Germinal center (tissue), 1 donor: ENCODE measurements around the gene E2F6.

Source experiments
- DNase-seq: peaks from one replicate; pipeline ENCODE4 v3.0.0; 2012; ENCODE audit warnings: mixed read lengths, low spot score

Gene E2F6, protein sequence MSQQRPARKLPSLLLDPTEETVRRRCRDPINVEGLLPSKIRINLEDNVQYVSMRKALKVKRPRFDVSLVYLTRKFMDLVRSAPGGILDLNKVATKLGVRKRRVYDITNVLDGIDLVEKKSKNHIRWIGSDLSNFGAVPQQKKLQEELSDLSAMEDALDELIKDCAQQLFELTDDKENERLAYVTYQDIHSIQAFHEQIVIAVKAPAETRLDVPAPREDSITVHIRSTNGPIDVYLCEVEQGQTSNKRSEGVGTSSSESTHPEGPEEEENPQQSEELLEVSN

DNA sequence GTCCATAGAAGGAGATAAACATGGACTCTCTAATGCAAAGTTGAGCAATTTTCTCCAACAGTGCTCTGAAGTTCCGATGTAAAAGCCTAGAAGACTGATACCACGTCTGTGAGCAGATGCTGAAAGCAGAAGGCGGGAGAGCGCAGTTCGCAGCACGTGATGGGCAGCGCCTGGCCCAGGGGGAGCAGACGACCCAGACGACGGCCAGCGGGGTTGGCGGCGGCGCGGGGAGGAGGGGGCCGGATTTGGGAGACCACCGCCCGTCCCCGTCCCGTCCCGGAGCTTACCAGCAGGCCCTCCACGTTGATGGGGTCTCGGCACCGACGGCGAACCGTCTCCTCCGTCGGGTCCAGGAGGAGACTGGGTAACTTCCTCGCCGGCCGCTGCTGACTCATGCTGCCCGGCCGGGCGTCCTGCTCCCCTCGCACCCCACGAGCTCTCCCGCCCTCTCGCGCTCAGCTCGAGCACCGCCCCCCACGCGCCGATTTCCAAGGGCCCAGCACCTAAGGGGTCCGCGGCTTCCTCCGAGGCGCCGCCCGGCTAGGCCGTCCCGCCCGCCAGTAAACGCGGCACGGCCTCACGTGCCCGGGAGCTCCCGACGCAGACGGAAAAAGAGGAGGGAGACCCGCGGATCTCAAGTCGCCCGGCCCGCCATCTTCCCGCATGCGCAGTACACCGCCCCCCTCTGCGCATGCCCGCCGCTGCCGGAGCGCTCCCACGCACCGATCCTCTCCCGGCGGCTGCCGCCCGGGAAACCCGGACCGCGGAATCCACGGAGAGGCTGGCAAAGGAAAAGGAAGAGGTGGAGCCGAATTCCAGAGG, at the start of gene E2F6:
TSS of gene E2F6 (minus strand) at position 677 of the 822 bp plus-strand sequence. CDS start at position 395, 282 bp downstream.
- peak; percentile 91 for DNase-seq

DNA sequence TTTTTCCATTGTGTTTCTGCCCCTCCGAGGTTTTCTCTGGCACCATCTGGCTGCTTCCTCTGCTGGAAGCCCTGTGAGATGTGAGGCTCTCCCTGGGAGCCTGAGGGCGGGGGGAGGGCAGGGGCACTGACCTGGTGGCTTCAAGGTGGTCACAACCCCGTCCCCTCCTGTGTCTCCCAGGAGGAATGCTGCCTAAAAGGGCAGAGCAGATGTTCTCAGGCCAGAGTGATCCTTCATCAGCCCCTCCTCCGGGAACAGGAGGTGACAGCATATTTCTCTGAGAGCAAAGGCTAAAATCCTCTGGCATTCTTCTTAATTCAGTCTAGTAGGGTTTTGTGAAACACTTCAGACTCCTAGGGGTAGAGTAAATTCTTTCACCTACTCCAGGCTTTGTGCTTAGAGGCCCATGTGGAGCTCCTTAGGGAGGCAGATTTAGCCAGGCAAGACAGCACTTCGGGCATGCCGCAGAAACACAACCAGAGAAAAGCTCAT, 49.6 kb upstream of the E2F6 start:
- no peak for DNase-seq

DNA sequence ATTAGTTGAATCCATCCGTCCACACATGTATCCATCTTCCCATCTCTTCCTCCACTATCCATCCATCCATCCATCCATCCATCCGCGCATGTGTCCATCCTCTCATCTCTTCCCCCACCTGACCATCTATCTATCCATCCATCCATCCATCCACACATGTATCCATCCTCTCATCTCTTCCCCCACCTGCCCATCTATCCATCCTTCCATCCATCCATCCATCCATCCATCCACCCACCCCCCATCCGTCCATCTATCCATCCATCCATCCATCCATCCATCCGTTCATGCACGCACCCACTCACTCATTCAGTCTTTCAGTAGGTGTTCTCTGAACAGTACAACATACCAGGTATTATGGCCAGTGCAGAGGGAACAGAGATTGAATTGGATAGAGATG, 48.9 kb upstream of the E2F6 start:
- no peak for DNase-seq

DNA sequence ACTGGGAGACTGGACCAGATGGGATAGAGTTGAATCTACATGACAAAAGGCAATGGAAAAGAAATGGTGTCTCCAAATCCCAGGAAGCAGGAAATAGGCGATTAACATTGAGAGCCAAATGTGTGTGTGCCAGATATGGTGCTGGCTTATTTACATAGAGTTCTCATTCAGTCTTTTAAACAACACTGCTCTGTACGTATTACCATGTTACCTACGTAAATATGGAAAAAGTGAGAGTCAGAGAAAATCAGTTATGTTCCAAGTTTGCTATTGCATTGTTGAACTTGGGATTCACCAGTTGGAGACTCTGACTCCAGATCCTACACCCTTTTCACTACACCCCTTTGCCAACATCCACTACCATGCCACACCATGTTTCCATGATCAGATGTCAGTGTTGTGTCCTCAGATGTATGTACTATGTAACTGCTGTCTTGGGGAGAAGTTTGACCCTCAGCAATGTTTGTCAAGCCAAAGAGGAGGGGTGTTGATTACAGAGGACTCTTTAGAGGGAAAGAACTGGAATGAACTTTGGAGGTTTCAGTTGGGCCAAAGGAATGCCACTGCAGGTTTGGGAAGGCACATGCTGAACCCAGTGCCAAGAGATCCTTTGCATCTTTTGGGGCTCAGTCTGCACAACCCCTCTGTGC, 48.2 kb upstream of the E2F6 start:
- no peak for DNase-seq

DNA sequence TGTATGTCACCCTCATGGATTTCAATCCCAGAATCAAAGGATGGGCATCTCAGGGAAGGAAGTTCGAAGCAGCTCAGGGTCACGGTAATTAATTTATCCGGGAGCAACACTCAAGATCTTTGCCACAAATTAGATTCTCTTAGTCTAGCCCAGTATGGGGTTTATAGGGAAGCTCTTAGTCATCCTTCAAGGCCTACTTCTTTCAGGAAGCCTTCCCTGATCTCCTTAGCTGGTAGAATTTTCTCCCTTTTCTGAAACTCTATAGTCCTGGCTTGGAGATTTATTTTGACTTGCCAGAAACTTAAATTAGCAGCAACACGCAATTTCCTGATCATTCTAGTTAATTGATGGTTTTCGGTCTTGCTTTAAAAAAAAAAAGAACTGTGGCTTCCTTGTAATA, 47.4 kb upstream of the E2F6 start:
- no peak for DNase-seq

DNA sequence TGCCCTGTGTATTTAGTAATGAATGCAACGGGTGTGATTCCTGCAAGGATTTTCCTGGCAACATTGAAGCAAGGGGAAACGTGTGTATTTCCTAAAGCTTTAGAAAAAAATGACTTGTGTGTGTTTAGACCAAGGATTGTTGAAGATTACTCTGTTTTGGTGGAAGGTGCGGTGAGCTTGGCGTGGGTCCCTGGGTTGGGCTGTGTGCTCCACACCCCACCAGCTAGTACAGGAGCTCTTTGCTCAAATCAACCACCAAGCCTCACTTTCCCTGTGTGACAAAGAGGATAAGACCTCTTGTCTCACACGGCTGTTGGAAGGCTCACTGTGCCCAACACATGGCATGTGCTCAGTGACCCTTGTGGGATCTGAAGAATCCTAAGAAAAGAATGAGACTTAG, 46.5 kb upstream of the E2F6 start:
- DNase-seq: no peak

DNA sequence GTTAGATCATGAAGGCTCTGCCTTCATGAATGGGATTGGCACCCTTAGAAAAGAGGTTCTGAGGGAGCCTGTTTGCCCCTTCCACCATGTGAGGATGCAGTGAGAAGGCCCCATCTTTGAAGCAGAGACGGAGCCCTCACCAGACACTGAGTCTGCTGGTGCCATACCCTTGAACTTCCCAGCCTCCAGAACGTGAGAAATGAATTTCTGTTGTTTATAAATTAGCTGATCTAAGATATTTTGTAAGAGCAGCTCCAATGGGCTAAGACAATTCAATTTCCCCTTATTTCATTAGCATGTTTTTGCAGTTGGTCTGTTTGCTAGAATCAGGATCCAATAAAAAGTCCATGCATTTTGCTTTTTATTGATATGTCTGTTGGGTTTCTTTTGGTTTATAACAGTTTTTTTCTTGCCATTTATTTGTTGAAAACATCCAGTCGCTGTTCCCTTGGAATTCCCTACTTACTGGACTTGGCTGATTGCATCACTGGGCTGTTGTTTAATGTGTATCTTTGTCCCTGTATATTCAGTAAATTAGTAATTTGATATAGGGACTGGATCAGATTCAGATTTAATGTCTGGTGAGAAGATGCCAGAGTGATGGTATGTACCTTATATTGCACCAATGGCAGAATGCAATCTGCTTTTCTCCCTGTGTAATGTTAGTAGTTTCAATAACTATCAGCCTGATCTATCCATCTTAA, 43.8 kb upstream of the E2F6 start:
- DNase-seq: no peak

DNA sequence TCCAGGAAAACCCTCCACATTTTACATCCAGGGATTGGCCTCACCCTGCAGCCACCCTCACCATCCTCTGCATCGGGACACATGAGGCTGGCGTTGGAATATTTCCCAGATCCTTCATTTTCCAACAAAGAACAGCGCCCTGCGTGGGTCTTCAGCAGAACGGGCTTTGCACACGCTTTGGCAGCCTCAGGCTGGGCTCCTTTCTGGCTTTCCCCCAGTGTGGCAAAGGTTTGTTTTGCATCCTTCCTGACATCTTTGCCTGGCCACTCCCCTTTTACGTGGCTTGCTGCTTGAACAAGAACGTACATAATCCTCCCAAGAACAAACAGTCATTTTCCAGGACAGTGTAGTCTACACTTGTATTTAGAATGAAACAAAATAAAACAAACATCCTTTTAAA, 42.3 kb upstream of the E2F6 start:
- DNase-seq: no peak

DNA sequence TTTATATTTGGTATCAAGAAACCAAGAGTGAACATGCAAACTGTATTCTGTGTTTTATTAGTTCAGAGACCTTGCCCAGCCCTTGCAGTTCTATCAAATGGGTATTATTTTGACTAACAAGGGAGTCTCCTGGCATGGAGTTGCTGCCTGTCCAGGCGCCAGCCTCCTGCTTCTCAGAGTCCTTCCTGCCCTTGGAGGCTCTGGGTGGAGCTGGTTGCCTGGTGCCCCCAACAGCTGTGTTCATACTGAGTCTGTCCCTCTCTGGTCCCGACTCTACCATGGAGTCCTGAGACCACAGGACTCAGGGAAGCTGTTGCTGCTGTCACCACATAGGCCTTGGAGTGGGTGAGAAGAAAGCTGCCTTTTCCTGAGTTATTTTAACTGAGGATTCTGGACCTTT, 41.6 kb upstream of the E2F6 start:
- DNase-seq: no peak

DNA sequence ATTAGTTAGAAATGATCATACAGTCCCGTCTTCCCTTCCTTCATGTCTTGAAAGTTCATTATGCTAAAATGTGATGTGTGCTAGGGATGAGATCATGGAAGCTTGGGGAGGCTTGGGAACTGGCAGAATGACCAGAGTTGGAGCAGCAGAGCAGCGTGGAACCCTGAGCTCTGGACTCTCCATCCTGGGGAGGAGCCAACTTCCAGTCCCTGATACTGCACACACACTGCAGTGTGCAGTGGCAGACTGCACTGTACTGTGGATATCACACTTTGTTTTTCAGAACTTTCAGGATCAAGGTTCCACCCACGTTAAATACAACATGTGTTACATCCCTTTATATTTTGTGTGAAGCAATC, 40.6 kb upstream of the E2F6 start:
- DNase-seq: no peak

DNA sequence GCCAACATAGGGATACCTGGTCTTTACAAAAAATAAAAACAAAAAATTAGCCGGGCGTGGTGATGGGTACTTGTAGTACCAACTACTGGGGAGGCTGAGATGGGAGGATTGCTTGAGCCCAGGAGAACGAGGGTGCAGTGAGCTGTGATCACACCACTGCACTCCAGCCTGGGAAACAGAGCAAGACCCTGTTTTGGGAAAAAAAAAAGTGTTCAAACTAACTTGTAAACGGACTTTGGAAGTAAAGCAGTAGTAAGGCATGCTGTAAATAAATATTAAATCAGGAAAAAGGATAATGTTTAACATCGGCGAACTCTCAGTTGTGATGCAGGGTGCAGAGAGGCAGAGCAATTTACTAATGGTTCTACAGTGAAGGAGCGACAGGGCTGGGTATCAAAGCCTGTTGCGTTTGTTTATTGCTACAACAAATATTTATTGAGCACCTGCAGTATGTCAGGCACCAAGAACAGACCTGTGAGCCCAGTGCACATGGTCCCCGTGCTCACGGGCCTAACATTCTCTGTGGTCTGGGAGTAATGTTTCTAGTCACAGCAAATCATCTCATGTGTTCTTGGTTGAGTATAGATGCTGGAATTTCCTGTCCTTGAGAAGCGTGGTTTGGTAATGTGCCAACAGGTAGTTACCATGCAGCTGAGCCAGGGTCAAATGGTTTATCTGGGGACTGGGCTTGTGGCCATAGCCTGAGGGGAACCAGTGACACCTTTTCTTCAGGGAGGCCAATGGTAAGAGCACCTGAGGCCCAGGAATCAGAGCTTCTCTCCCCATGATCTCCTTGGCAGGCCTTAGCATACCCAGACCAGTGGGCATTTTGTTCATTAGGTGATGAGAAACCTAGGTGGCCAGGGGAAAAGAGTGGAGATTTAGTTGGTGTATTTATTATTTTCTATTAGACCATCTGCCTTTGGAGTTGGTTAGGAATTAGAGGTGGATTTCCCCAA, 40.0 kb upstream of the E2F6 start:
- no peak for DNase-seq

DNA sequence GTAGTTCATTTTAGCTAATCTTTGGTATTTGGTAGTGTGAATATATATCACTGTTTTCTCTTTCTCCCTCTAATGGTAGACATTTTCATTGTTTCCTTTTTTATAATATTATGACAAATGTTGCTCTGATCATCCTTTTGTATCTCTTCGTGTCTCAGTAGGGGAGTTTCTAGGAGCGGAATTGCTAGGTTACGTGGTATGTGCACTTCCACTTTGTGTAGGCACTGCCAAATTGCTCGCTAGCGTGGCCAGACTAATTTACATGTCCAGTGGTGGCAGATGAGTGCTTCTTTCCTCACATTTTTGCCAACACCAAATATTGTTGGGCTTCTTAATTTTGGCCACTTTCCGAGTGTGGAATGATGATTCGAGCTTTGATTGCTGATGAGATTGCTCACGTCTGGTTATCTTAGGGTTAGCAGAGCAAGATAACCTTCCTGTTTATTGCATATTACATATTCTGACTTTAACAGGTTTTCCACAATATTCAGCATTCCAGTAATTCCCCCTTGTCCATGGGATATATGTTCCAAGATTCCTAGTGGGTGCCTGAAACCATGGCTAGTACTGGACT, 37.5 kb upstream of the E2F6 start:
- DNase-seq: no peak

DNA sequence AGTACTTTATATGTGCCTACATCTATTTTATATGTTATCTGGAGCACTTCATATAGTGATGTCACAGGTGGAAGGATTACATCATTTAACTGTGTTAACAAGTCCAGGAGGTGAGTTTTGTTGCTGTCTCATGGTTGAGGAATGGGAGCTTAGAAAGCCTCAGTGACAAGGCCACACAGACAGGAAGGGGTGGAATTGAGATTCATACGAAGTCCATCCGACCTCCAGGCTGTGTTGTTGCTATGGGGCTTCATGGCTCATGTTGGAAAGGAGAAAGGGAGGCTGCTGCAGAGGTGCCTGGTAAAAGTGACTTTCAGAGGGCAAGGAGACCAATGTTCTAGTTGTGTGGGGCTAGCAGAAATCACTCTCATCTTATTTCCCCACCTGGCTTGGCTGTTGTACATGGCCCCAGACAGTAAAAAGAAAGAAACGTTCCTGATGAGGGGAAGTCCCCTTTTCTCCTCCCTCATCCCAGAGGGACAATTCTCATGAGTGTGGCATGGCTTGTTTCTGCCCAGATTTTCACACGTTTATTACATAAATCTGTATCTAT, 36.9 kb upstream of the E2F6 start:
- no peak for DNase-seq

DNA sequence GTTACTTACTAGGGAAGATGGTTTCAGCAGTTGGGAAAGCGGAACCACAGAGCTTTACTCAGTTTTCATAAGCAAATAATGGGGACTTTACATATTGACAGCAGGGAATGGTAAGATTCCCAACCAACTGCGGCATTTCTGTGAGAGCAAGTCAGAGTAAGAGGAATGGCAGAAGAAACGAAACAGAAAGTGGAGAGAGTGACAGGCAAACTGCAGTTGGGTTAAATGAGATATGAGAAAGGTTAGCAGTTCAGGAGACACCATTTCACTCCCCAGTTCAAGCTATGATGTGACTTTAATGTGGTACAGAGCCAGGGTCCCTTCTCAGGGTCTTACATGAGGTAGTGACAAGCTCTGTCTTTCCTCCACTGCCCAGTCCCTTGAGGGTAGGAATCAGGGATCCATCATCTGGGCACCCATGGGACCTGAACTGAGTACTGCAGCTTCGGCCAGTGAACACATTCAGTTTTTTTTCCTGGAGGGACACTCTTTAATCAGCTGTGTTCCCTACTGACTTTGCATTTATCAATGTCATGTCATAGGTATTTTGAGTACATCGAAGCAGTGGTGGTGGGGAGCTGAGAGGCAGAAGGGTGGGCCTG, 34.8 kb upstream of the E2F6 start:
- DNase-seq: no peak

DNA sequence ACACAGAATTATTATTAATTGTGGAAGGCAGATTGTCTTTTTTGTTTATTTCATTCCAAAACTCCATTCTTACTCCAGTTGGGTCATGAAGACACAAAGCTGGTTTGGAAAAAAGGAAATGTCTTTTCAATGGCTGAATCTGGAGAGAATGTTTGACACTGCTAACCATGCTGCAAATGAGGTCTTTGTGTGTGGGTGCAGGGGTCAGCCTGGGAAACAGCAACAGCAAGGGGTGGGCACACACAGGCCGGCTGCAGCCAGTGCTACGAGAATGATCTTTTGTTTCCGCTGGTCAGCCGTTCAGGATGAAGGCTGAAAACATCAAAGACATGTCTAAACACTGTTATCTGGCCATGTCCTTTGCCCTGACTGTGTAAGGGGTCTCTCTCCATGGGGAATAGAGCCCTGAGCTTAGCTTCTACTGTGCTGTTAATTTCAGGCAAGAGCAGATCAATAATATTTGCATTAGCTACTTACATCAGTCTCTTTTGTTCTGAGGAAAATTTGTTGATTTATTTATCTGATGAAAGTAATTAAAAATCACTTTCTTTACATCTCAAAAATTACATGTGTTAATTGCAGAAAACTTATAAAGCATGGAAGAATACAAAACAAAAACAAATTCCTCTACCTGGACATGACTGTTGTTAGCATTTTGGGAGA, 33.3 kb upstream of the E2F6 start:
- DNase-seq: no peak

DNA sequence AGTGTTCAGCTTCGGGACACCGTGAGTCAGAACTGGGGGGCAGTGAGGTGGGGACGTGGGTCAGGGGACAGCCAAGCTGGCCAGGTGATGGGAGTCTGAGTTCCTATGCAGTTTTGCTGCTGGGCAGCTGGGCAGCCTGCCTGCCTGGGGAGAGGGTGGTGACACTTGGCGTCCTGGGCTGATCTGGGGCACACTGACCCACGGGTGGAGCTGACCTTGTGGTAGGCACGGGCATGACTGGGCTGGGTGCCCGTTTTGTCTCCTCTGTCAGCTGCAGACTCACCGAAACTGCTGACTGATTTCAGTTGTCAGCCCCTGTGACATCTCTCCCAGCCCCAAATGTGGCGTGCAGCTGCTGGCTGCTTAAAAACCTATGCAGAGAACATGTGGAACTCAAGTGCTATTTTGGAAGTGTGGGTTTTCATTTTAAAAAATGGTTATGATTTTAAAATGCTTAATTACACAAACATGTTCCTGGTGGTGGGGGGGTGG, 32.6 kb upstream of the E2F6 start:
- DNase-seq: no peak

DNA sequence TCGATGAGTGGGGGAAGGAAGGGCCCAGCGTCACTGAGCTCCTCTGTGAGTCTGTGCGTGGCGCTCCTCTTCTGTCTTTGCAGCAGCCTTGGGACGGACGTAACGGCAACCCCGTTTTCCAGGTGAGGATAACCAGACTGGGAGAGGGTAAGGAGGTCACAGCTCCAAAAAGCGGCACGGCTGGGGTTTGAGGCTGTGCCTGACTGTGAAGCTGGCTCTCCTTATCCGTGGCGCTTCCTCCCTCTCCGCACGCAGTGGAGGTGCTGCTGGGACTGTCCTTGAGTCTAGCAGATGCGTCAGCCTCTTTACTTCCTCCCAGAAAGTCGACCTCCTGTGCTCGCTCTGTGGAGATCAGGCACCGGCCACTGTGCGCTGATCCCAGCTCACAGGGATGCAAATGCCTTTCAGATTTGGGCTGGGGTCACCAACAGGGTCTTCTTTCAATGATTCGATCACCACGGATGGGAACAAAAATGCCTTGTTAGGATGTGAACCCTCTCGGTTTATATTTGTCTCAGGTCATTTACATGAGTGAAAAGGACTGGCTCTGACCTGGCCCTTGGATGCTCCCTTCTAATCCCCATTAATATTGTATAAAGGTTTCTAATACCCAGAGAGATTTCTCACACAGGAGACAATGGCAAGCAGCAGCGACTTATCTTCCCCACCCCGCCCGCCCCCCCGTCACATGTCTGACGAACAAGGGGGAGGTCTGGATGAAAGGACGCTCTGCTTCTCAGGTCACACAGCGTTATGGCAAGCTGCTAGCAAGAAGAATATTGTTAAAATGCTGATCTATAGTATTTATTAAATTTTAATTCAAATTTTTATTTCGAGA, 30.1 kb upstream of the E2F6 start:
- no peak for DNase-seq

DNA sequence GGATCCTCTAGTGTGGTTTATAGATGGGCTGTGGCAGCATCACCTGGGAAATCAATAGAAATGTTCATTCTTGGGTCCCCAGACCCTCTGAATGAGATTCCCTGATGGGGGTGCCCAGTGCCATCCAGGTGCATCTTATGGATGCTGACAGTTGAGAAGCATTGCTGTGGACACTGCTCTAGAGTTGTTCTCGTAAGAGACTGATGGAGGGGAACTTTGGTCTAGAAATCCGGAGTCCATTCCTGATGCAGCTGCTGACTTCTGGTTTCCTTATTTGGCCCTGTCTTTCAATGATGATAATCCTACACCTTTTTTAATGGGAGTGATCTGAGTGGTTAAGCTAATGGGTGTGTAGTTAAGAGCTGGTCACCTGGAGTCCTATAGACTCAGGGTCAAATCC, 28.3 kb upstream of the E2F6 start:
- no peak for DNase-seq

DNA sequence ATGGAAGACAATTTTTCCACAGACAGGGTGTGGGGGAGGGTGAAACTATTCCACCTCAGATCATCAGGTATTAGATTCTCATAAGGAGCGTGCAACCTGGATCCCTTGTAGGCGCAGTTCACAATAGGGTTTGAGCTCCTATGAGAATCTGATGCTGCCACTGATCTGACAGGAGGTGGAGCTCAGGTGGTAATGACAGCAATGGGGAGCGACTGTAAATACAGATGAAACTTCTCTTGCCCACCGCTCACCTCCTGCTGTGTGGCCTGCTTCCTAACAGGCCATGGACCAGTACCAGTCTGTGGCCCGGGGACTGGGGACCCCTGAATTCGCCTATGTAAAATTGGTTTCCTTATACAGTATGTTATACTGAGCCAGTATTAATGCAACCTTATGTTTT, 27.3 kb upstream of the E2F6 start:
- no peak for DNase-seq
